Mesenteric fat pad (tissue), 1 donor: ENCODE results near the gene HSD11B2. TPM values are rescaled to one million over a fixed set of nuclear protein-coding genes. Genes with fewer than 3 reads are reported as not detected.

Experiments
- DNase-seq: peaks from one replicate; pipeline ENCODE4 v3.0.0-alpha.2; 2020; ENCODE audit warnings: low spot score
- long read RNA-seq: library from polyadenylated mRNA; unstranded; transcript quantifications from one replicate; pipeline ENCODE4 v2.0.0, GENCODE V29; 2020
- total RNA-seq: library from RNA; stranded (reverse); fragmentation: NEBNext Ultra II Directional; extraction: Animal tissue kit (Norgen Biotek cat#: 25700); gene quantifications from one replicate; pipeline ENCODE4 v1.2.1, GENCODE V29; 2021
- donor health status: DM: yes; HTN: yes; CAD: no.

HSD11B2 gene
- total RNA-seq = 0.71 TPM
- long read RNA-seq, partial matches to known transcripts = 0 of 1 reads
- long read RNA-seq, other reads (novel, unspliced or antisense) = 1 of 1 reads

DNA sequence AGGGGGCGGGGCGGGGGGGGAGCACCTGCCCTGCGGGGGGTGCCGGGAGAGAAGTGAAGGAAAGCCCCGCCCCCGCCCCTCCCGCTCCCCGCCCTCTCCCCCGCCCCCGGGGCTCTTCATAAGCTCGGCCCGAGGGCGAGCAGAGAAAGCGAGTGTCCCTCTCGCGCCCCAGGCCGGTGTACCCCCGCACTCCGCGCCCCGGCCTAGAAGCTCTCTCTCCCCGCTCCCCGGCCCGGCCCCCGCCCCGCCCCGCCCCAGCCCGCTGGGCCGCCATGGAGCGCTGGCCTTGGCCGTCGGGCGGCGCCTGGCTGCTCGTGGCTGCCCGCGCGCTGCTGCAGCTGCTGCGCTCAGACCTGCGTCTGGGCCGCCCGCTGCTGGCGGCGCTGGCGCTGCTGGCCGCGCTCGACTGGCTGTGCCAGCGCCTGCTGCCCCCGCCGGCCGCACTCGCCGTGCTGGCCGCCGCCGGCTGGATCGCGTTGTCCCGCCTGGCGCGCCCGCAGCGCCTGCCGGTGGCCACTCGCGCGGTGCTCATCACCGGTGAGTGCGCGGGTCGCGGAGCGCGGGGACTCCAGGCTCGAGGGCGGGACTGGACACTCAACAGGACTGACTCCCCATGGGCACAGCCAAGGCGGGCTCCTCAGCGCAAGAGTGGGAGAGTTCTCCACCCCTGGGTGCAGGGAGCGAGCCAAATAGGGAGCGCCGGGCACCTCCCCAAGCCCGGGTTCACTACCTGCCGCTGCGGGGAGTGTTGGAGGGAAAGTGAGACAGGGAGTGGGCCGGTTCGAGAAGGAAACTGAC, at the start of gene HSD11B2:
TSS of gene HSD11B2 (plus strand) at position 145 of the 798 bp plus-strand sequence. CDS start at position 273, 128 bp downstream.
- no peak for DNase-seq

- no peak for DNase-seq
These were observed 47.6 kb upstream of the HSD11B2 start for GRCh38 chr16:67383284-67383683.

- DNase-seq = no peak
These were observed 46.0 kb upstream of the HSD11B2 start for GRCh38 chr16:67384778-67385510.

- peak; percentile 71 for DNase-seq
These were observed 44.0 kb upstream of the HSD11B2 start for GRCh38 chr16:67386861-67387455.

- DNase-seq = peak; percentile 75
These were observed 43.3 kb upstream of the HSD11B2 start for GRCh38 chr16:67387479-67388079.

- peak; percentile 53 for DNase-seq
These were observed 42.7 kb upstream of the HSD11B2 start for GRCh38 chr16:67388191-67388590.

GRCh38 chr16:67388591-67388990, 42.3 kb upstream of the HSD11B2 start:
- peak; percentile 37 for DNase-seq

GRCh38 chr16:67389911-67390815, 40.8 kb upstream of the HSD11B2 start:
- DNase-seq = peak; percentile 86

- DNase-seq = peak; percentile 82
These were observed 40.0 kb upstream of the HSD11B2 start for GRCh38 chr16:67390816-67391423.

DNA sequence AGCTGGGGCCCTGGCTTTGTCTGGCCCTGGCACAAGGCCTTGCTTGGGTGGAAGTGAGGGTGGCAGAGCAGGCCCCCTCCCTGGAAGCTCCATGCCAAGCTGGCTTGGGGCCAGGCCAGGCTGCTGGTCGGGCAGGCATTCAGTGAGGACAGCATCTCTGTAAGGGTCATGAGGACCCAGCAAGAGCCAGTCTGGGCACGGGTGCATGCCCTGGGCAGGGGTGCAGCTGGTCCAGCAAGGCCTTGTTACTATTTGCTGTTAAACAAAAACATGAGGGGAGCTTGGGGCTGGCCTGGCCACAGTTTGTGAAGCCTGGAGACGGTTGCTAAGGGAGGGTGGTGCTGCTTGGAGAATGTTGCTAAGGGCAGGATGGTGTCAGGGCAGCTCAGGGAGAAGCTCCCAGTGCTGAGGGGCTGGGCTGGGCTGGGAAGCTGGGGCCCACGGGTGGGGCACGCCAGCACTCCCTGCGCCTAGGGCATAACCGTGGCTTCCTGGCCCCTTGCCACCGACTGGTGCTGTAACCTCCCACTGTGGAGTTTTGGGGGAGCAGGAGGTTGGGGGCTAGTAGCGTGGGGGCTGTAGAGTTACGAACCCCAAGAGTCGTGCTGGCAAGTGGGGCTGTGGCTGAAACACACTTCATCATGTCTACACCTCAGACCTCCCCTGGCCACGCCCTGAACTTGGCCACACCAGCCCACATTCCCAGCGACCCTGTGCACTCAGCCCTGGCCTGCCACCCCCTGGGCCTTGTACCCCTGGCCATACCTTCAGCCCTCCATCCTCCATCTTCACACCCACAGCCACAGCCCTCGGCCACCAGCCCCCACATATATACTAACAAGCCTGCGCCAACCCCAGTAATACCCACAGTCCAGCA, 39.3 kb upstream of the HSD11B2 start:
- DNase-seq = peak; percentile 90

GRCh38 chr16:67392301-67393059, 38.4 kb upstream of the HSD11B2 start:
- peak; percentile 78 for DNase-seq

- peak; percentile 93 for DNase-seq
These were observed 37.7 kb upstream of the HSD11B2 start, which contains the start of gene TPPP3 for GRCh38 chr16:67393111-67393787. Gene TPPP3, minus strand, starts transcription at chr16:67393498. Its CDS starts 2,387 bp downstream, at chr16:67391111.

DNA sequence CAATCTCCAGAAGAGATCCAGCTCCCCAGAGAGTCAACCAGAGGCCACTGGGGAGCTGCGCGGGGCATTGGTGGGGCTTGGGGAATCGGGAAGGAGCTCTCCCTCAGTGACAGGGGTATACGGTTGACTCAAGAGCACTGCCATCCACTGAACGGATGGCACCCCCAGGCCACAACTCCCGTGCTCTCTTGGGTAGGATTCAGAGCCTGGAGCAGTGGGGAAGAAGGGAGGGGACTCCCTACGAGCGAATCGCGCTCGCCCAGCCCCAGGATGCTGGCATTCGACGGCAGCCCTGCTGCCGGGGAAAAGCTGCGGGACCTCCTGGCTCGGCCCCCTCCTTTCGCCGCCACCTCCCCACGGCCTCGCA, 37.1 kb upstream of the HSD11B2 start:
- DNase-seq = no peak

DNA sequence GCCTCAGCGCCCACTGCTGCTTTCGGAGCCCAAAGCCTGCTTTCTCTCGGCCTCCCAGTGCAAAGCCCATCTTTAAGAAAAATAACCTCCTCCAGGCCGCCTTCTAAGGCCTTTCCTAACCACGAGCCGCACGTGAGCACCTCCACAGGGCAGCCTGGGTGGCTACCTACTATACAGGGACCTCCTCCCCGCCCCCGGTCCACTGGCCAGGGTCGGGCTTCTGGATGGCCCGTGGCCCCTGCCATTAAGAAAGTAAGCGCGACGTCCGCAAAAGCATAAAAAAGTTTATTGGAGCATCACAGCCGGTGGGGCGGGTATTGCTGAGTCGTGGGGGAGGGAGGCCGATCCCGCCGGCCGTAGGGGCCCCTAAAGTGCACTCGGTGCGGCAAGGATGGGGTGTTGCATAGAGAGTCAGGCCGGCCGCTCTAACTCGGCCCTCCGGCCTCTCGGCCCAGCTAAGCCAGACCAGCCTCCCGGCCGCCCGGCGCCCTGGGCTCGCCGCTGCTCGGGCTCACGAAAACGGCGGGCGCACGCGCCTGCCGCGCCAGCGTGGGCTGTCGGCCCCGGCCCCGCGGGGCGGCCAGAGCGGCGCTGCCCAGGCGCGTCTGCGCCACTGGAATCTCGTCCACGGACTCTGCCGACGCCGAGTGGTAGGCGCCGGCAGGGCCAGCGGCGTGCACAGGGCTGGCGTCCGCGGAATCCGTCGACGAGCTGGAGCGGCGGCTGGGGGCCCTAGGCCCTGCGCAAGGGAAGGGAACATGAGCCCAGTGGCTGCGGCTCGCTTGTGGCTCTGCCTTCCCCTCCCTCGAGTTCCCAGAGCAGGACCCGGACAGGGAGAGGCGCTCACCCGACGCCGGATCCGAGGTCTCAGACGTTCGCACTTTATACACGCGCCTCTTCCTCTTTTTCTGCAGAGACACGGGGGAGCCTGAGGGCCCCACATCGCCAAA, 36.5 kb upstream of the HSD11B2 start:
- DNase-seq = no peak

GRCh38 chr16:67395105-67395457, 35.8 kb upstream of the HSD11B2 start:
- no peak for DNase-seq

DNA sequence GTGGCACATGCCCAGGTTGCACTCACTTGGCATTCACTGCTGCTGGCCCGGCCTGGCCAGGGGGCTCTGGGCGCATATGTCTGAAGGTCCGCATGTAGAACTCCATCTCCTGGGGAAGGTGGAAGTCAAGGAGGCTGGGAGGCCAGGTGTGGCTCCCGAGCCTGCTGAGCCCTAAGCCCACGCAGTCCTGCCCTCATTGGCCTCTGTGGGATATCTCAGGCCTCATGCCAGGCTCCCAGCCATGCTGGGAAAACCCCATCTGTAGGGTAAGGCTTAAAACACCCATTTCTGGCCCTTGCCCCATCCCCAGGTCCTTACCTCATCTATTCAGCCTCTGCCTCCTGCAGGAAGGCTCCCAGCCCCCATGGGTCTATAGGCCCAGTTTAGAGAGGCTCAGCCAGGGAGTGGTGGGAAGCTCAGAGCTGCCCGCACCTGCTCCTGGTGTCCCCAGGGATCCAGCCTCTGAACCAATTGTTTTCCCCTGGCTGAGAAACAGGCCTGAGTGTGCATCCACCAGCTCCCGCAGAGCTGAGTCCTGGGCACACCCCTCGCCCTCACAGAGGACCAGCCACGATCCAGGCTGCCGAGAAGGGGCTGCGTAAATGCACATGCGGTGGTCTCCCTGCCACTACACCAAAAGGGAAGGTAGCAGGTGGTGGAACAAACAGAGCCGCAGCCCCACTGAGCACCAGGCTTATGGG, 35.3 kb upstream of the HSD11B2 start:
- DNase-seq = no peak
